Neural progenitor cell (in vitro differentiated cells): ENCODE measurements around the gene OR2AT4. TPM values are rescaled to one million over a fixed set of nuclear protein-coding genes. Genes with fewer than 3 reads are reported as not detected.

Experiments
- DNase-seq: peaks from one replicate; pipeline ENCODE4 v3.0.0-alpha.2; 2016; ENCODE audit warnings: low spot score
- H2AFZ ChIP-seq: fragments of 200-600 bp; sonication (generic); replicated peaks from 2 replicates; pipeline ENCODE4 v1.6.1; 2016; ENCODE audit warnings: antibody characterized with exemption
- H3F3A ChIP-seq: fragments of 200-600 bp; sonication (generic); 2 replicates; pipeline ENCODE4 v1.6.1; 2016; ENCODE audit warnings: antibody characterized with exemption, low read depth
- H3K27ac ChIP-seq: fragments of 200-600 bp; sonication (generic); 2 replicates; pipeline ENCODE4 v1.5.1; 2016; ENCODE audit warnings: mild to moderate bottlenecking
- H3K27me3 ChIP-seq: fragments of 200-600 bp; sonication (generic); 2 replicates; pipeline ENCODE4 v1.6.1; 2016; ENCODE audit warnings: mild to moderate bottlenecking, moderate library complexity
- H3K36me3 ChIP-seq: fragments of 200-600 bp; sonication (generic); 2 replicates; pipeline ENCODE4 v1.5.1; 2016
- H3K4me1 ChIP-seq: fragments of 200-600 bp; sonication (generic); 2 replicates; pipeline ENCODE4 v1.6.1; 2016; ENCODE audit warnings: mixed run types
- H3K4me2 ChIP-seq: fragments of 200-600 bp; sonication (generic); 2 replicates; pipeline ENCODE4 v1.6.1; 2016
- H3K4me3 ChIP-seq: fragments of 200-600 bp; sonication (generic); 2 replicates; pipeline ENCODE4 v1.5.1; 2016
- H3K79me2 ChIP-seq: fragments of 200-600 bp; sonication (generic); 2 replicates; pipeline ENCODE4 v1.6.1; 2016; ENCODE audit warnings: low read depth
- H3K9ac ChIP-seq: fragments of 200-600 bp; sonication (generic); 2 replicates; pipeline ENCODE4 v1.6.1; 2016
- H3K9me3 ChIP-seq: fragments of 200-600 bp; sonication (generic); 2 replicates; pipeline ENCODE4 v1.5.1; 2016; ENCODE audit warnings: low read depth
- H4K20me1 ChIP-seq: fragments of 200-600 bp; sonication (generic); 2 replicates; pipeline ENCODE4 v1.6.1; 2016; ENCODE audit warnings: low read depth
- H3K27ac Mint-ChIP-seq: 3 replicates; pipeline ENCODE4 v1.8.0; 2021; ENCODE audit warnings: mixed read lengths
- H3K27me3 Mint-ChIP-seq: 2 replicates; pipeline ENCODE4 v1.8.0; 2022; ENCODE audit warnings: low read depth, mild to moderate bottlenecking, inconsistent platforms, moderate library complexity, mixed read lengths; ENCODE audit not compliant: insufficient read depth
- H3K36me3 Mint-ChIP-seq: 3 replicates; pipeline ENCODE4 v1.8.0; 2021; ENCODE audit warnings: mixed read lengths
- H3K4me1 Mint-ChIP-seq: 3 replicates; pipeline ENCODE4 v1.8.0; 2021; ENCODE audit warnings: mixed read lengths
- H3K4me3 Mint-ChIP-seq: 3 replicates; pipeline ENCODE4 v1.8.0; 2021; ENCODE audit warnings: mild to moderate bottlenecking, moderate library complexity, mixed read lengths
- H3K9me3 Mint-ChIP-seq: 3 replicates; pipeline ENCODE4 v1.8.0; 2020; ENCODE audit warnings: mixed read lengths
- CTCF ChIP-seq: fragments of 200-600 bp; sonication (generic); IDR thresholded peaks from 2 replicates; pipeline ENCODE4 v1.5.1; 2017; ENCODE audit warnings: antibody characterized with exemption, mild to moderate bottlenecking
- EZH2 ChIP-seq: fragments of 200-600 bp; sonication (generic); IDR thresholded peaks from 2 replicates; pipeline ENCODE4 v1.6.1; 2017; ENCODE audit warnings: antibody characterized with exemption, mild to moderate bottlenecking, moderate library complexity
- EZH2phosphoT487 ChIP-seq: fragments of 200-600 bp; sonication (generic); IDR thresholded peaks from 2 replicates; pipeline ENCODE4 v1.6.1; 2017; ENCODE audit warnings: antibody characterized with exemption
- total RNA-seq: library from RNA; depleted of rRNA; stranded (reverse); fragments of >200 nt; gene quantifications from 2 replicates; pipeline ENCODE4 v1.2.3, GENCODE V29; 2015; ENCODE audit warnings: low replicate concordance

OR2AT4 gene
- total RNA-seq, 1 donor from 2014 or later, result 0.22 TPM

DNA sequence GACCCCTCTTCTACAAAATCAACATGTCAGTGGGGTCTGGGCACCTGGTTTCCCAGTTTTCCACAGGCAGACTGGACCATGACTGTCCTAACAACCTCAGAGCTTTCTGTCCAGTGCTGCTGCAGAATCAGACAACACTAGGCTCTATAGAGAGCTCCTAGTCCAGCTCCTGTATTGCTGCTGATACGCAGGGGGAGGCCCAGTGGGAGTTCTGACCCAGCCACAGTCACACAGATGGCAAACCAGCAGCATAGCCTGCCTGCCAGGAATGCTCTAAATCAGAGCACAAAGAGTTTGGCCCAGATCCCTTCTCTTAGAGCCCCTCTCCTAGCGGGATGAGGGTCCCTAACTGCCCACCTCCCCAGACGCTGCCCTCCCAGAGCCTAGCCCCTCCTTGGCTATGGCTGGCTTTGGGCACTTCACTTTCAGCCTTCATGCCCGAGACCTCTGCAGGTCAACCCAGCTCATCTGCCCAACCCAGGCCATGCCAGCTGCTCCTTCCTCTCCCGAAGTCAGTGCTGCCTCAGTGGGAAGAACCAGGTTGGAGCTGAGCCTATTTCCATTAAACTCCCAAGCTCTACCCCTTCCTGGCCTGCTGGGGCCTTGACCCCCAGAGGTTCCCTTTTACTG is 38.5 kb upstream of the OR2AT4 start:
- DNase-seq, result no peak
- peaks cover 7% of the 10 kb centered on the region for H3K4me1 ChIP-seq
- no peaks in the 10 kb centered on the region for H3K27me3 ChIP-seq
- no peak overlapping the region for H3K4me2 ChIP-seq
- Mint-ChIP-seq H3K27ac (no peak overlapping the region), H3K4me3 (no peak overlapping the region), H3K27me3 (peaks cover 8% of the 10 kb centered on the region), H3K9me3 (no peaks in the 10 kb centered on the region), H3K4me1 (no peaks in the 10 kb centered on the region), H3K36me3 (no peaks in the 10 kb centered on the region)
- no peaks in the 10 kb centered on the region for H4K20me1 ChIP-seq
- no peak overlapping the region for H3K4me3 ChIP-seq
- H3K79me2 ChIP-seq, result no peaks in the 10 kb centered on the region
- no peak overlapping the region for H3K27ac ChIP-seq
- peaks cover 3% of the 10 kb centered on the region for H3F3A ChIP-seq
- TF ChIP-seq CTCF (no peak), EZH2 (no peak), EZH2phosphoT487 (no peak)
- H2AFZ ChIP-seq, result no peak overlapping the region
- H3K9ac ChIP-seq, result no peak overlapping the region
- H3K9me3 ChIP-seq, result no peaks in the 10 kb centered on the region
- H3K36me3 ChIP-seq, result no peaks in the 10 kb centered on the region

- peaks cover 8% of the 10 kb centered on the region for H3K27me3 Mint-ChIP-seq
These were observed 37.3 kb upstream of the OR2AT4 start for GRCh38 chr11:75133976-75134375.

DNA sequence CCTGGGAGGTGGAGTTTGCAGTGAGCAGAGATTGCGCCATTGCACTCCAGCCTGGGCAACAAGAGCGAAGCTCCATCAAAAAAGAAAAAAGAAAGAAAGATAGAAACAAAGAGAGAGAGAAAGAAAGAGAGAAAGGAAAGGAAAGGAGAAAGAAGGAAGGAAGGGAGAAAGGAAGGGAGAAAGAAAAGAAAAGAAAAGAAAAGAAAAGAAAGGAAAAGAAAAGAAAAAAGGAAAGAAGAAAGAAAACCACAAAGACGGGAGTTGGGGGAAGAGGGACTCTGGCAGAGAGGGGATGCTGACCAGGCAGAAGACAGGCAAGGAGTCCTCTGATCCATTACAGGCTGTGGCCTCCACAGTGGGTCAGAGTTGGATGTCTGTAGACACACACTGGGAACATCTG is 35.4 kb upstream of the OR2AT4 start:
- H2AFZ ChIP-seq, result no peak overlapping the region
- H3K4me3 ChIP-seq, result no peak overlapping the region
- H3K27ac ChIP-seq, result no peak overlapping the region
- no peak for TF ChIP-seq CTCF
- TF ChIP-seq EZH2, result no peak
- no peak for TF ChIP-seq EZH2phosphoT487
- H3K4me1 ChIP-seq, result peaks cover 7% of the 10 kb centered on the region
- H3K9me3 ChIP-seq, result no peaks in the 10 kb centered on the region
- Mint-ChIP-seq H3K27ac (no peak overlapping the region), H3K4me1 (no peaks in the 10 kb centered on the region), H3K27me3 (peaks cover 8% of the 10 kb centered on the region), H3K4me3 (no peak overlapping the region), H3K36me3 (no peaks in the 10 kb centered on the region), H3K9me3 (peaks cover 4% of the 10 kb centered on the region)
- no peaks in the 10 kb centered on the region for H3K27me3 ChIP-seq
- DNase-seq, result no peak
- H3K9ac ChIP-seq, result no peak overlapping the region
- H3F3A ChIP-seq, result peaks cover 3% of the 10 kb centered on the region
- no peaks in the 10 kb centered on the region for H3K79me2 ChIP-seq
- H4K20me1 ChIP-seq, result no peaks in the 10 kb centered on the region
- no peak overlapping the region for H3K4me2 ChIP-seq
- no peaks in the 10 kb centered on the region for H3K36me3 ChIP-seq

More at GRCh38 chr11:75133976-75134375, 37.3 kb upstream of the OR2AT4 start:
- no peaks in the 10 kb centered on the region for H3K36me3 ChIP-seq
- peak overlapping the region; percentile 57 for H2AFZ ChIP-seq
- H3K4me1 Mint-ChIP-seq, result no peaks in the 10 kb centered on the region
- no peaks in the 10 kb centered on the region for H3K27me3 ChIP-seq
- H3K27ac Mint-ChIP-seq, result no peak overlapping the region
- H3K27ac ChIP-seq, result no peak overlapping the region
- peaks cover 3% of the 10 kb centered on the region for H3F3A ChIP-seq
- H3K4me3 Mint-ChIP-seq, result no peak overlapping the region
- H3K4me1 ChIP-seq, result peaks cover 7% of the 10 kb centered on the region
- H3K9ac ChIP-seq, result no peak overlapping the region
- H3K9me3 ChIP-seq, result no peaks in the 10 kb centered on the region
- no peak overlapping the region for H3K4me3 ChIP-seq
- H3K9me3 Mint-ChIP-seq, result peaks cover 2% of the 10 kb centered on the region
- H3K79me2 ChIP-seq, result no peaks in the 10 kb centered on the region
- H3K4me2 ChIP-seq, result no peak overlapping the region
- peak; percentile 56 for DNase-seq
- no peaks in the 10 kb centered on the region for H4K20me1 ChIP-seq
- TF ChIP-seq CTCF, result no peak
- no peak for TF ChIP-seq EZH2
- TF ChIP-seq EZH2phosphoT487, result no peak
- no peaks in the 10 kb centered on the region for H3K36me3 Mint-ChIP-seq
